SJSA1 (cell line): ENCODE data around the gene TMOD4. TPM values are rescaled to one million over a fixed set of nuclear protein-coding genes. Genes with fewer than 3 reads are reported as not detected.
"Not testable (repeated sequence)": the region's sequence is repeated elsewhere in the genome, so short reads cannot be mapped to it uniquely, and the experiment has no call there.

Experiments used
- DNase-seq, 2 experiments: peaks; one replicate each; pipeline ENCODE4 v3.0.0-alpha.2; 2015 to 2020; ENCODE audit warnings: low spot score in 2 of 2, low read depth in 1 of 2
- H3K27ac ChIP-seq: fragments of 250-450 bp; sonication (Bioruptor Pico); 2 replicates; pipeline ENCODE4 v1.5.1; 2020; ENCODE audit warnings: mild to moderate bottlenecking, moderate library complexity
- H3K27me3 ChIP-seq: fragments of 250-450 bp; sonication (Bioruptor Pico); replicated peaks from 2 replicates; pipeline ENCODE4 v1.5.1; 2020; ENCODE audit warnings: mild to moderate bottlenecking, moderate library complexity
- H3K36me3 ChIP-seq: fragments of 250-450 bp; sonication (Bioruptor Pico); 2 replicates; pipeline ENCODE4 v1.5.1; 2020; ENCODE audit warnings: mild to moderate bottlenecking
- H3K4me1 ChIP-seq: fragments of 250-450 bp; sonication (Bioruptor Pico); replicated peaks from 2 replicates; pipeline ENCODE4 v1.6.1; 2021; ENCODE audit warnings: mild to moderate bottlenecking
- H3K4me3 ChIP-seq: fragments of 250-450 bp; sonication (Bioruptor Pico); 2 replicates; pipeline ENCODE4 v1.5.1; 2020; ENCODE audit warnings: mild to moderate bottlenecking
- H3K9me3 ChIP-seq: fragments of 250-450 bp; sonication (Bioruptor Pico); replicated peaks from 2 replicates; pipeline ENCODE4 v1.5.1; 2020; ENCODE audit warnings: mild to moderate bottlenecking
- total RNA-seq: library from RNA; depleted of rRNA; stranded (reverse); fragments of >200 nt; shearing (Covaris generic); gene quantifications from 2 replicates; pipeline ENCODE4 v1.2.3, GENCODE V29; 2014

Gene TMOD4
- total RNA-seq, 1 experiment from 2014 or later = 1.2 TPM

DNA sequence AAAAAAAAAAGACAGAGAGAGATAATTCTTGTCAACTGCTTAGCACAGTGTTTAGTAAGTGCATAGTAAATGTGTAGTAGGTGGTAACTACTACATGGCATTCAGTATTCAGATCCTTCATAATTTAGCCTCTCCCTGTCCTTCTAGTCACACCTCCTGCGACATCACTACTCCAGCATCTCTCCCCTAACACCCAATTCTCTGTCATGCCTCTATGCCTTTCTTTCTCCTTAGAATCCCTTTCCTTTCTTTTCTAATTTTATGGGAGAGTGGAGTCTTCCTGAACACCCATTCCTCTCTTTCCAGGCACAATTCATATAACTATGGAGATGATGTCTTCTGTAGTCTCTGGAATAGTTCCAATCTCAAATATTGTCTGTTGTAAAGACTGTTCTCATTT lies 18.1 kb upstream of the TMOD4 start:
- Histone ChIP-seq H3K9me3 (no peaks in the 10 kb centered on the region), H3K36me3 (peaks cover 2% of the 10 kb centered on the region), H3K27ac (no peak overlapping the region), H3K27me3 (no peaks in the 10 kb centered on the region), H3K4me1 (peaks cover 27% of the 10 kb centered on the region), H3K4me3 (no peak overlapping the region)
- DNase-seq = no peak

DNA sequence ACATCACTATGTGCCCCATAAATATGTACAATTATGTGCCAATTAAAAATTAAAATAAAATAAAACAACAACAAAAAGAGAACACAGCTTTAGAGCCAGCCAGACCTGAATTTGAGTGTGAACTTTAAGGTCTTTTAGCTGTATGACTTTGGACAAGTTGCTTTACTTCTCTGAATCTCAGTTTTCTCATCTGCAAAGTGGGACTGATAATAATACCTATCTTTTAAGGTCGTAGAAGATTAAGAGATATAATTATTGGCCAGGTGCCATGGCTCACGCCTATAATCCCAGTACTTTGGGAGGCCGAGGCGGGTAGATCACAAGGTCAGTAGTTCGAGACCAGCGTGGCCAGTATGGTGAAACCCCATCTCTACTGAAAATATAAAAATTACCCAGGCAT lies 17.5 kb upstream of the TMOD4 start:
- no peak overlapping the region for H3K4me3 ChIP-seq
- no peak overlapping the region for H3K27ac ChIP-seq
- peaks cover 32% of the 10 kb centered on the region for H3K4me1 ChIP-seq
- no peak for DNase-seq
- no peaks in the 10 kb centered on the region for H3K9me3 ChIP-seq
- no peaks in the 10 kb centered on the region for H3K36me3 ChIP-seq
- H3K27me3 ChIP-seq = no peaks in the 10 kb centered on the region

DNA sequence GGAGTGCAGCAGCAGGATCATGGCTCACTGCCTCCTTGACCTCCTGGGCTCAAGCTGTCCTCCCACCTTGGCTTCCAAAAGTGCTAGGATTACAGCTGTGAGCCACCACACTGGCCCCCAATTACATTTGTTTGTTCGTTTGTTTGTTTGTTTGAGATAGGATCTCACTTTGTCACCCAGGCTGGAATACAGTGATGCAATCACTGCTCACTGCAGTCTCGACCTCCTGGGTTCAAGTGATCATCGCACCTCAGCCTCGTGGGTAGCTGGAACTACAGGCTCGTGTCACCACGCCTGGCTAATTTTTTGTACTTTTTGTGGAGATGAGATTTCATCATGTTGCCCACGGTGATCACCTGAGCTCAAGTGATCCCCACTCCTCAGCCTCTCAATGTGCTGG lies 16.3 kb upstream of the TMOD4 start:
- no peaks in the 10 kb centered on the region for H3K27me3 ChIP-seq
- DNase-seq = no peak
- no peaks in the 10 kb centered on the region for H3K36me3 ChIP-seq
- H3K9me3 ChIP-seq = no peaks in the 10 kb centered on the region
- peaks cover 26% of the 10 kb centered on the region for H3K4me1 ChIP-seq
- no peak overlapping the region for H3K4me3 ChIP-seq
- H3K27ac ChIP-seq = no peak overlapping the region

DNA sequence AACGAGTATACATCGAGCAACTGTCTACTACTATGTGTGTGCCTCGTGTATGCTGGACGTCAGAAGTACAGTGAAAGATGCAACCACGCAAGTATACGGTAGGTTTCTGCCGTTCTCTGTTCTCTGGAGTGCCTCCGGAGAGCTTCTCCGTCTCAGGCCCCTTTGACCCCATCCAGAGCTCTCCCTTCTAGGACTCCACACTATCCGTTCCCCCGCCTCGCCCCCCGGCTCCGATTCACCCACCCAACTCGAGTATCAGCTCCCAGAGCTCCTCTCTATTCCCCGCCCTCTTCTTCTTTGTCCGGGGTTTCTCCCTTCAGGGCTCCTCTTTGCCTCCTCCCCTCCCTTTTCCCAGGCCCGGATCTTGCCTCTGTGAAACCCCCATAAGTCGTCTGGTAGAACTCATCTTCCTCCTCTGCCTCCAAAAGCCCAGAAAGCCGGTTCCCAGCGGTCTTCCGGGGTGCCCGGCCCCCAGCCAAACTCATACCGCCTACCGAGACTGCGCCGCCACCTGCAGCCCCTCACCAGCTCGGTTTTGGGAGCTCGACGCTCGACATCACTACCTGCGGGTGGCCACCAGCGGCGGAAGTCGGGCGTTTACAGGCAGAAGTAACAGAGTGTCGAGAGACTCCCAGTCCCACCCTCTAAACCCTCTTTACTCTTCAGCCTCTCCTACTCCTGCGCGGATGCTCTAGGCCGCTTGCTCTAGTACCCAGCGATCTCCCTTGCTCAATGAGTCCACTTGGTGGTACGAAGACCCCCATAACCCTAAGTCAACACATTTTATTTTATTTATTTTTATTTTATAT lies 14.1 kb upstream of the TMOD4 start, which contains the start of gene VPS72:
TSS of gene VPS72 (minus strand) at position 561 of the 809 bp plus-strand sequence. CDS start at position 485, 76 bp downstream.
- peaks cover 19% of the 10 kb centered on the region; the same call in 1 of the 2 replicates for H3K4me1 ChIP-seq
- DNase-seq = peak; percentile 81 to 84
- no peaks in the 10 kb centered on the region for H3K27me3 ChIP-seq
- H3K9me3 ChIP-seq = no peaks in the 10 kb centered on the region
- peaks cover 12% of the 10 kb centered on the region for H3K36me3 ChIP-seq
- peak within 1 kb of the TSS; percentile 28; the same call in 1 of the 2 replicates for H3K27ac ChIP-seq
- H3K4me3 ChIP-seq = peak within 1 kb of the TSS; percentile 57

DNA sequence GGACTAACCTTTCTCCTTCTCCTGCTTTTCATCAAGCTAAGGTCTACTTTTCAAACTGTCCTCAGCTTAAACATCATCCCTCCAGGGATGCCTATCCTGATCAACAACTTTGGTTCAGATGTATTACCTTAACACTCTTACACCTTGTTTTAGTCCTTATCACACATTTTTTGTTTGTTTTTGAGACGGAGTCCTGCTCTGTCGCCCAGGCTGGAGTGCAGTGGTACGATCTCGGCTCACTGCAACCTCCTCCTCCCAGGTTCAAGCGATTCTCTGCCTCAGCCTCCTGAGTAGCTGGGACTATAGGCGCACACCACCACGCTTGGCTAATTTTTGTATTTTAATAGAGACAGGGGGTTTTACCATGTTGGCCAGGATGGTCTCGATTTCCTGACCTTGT lies 12.9 kb upstream of the TMOD4 start:
- Histone ChIP-seq H3K4me1 (peaks cover 14% of the 10 kb centered on the region; the same call in 1 of the 2 replicates), H3K36me3 (peaks cover 23% of the 10 kb centered on the region), H3K4me3 (peak overlapping the region; percentile 57; the same call in 1 of the 2 replicates)
- not testable (repeated sequence) for H3K27ac ChIP-seq, H3K27me3 ChIP-seq, DNase-seq, H3K9me3 ChIP-seq

DNA sequence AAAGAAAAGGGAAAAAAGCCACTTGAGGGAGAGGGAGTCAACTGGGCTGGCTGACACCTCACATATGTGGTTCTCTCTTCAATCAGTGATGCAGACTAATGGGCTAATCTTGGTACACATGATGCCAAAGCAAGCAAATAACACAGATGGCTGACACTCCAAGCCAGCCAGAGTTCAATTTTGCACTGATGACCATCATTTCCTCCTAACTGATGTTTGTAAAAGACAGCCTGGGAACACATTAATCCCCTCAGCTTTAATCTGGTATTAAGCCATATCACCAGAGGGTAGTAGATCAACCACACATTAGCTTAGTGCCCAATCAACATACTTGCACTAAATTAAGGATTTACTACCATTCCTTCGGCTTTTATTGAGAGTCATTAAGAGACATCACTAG lies 11.4 kb upstream of the TMOD4 start:
- DNase-seq = no peak
- no peak overlapping the region for H3K27ac ChIP-seq
- no peaks in the 10 kb centered on the region for H3K27me3 ChIP-seq

DNA sequence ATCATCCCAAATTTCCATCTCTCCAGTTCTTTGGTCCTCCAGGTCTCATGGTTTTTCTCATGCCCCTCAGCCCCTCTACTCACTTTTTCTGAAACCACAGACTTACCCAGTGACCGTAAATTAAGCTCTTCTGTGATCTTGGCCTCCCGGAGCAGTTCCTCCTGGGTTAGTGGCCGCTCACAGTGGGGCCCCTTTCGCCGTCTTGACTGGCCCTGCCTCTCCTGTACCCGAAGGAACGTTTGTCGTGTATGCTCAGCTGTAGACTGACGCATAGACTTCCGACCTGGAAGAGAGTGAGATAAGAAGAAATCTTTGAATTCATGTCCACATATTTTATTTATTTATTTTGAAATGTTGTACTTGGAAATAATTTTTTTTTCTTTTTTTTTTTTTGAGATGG lies 8.4 kb upstream of the TMOD4 start:
- no peak overlapping the region for H3K4me3 ChIP-seq
- peaks cover 61% of the 10 kb centered on the region for H3K36me3 ChIP-seq
- H3K9me3 ChIP-seq = no peaks in the 10 kb centered on the region
- H3K27ac ChIP-seq = no peak overlapping the region
- H3K4me1 ChIP-seq = 0 out of 2 replicates have a peak, but pooled peaks cover 9% of the 10 kb centered on the region
- H3K27me3 ChIP-seq = no peaks in the 10 kb centered on the region
- no peak for DNase-seq

More for the DNA sequence above, 11.4 kb upstream of the TMOD4 start:
- Histone ChIP-seq H3K4me1 (peaks cover 14% of the 10 kb centered on the region; the same call in 1 of the 2 replicates), H3K9me3 (no peaks in the 10 kb centered on the region), H3K36me3 (peaks cover 38% of the 10 kb centered on the region), H3K4me3 (no peak overlapping the region)

DNA sequence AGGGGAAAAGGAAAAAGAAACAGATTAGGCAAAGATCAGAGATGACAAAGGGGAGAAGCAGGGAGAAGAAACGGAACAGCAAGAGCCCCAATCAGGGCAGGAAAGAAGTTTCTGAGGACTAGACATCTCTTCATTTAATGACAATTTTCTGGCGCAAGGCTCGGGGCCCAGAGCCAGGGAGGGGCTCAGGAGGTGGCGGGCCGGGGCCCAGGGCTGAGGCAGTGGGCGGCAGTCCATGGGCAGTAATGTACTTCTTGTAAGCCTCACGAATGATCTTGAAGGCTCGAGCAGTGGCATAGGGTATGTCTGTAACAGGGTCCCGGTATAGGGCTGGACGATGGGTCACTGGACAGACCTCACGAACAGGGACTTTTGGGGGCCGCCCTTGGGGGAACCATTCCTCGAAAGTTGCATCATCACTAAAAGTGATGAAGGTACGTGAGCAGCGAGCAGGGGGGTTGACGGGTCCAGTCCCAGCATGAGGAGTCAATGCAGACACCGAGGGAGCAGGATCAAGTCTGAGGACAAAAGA lies 799 bp upstream of the TMOD4 start:
- no peaks in the 10 kb centered on the region for H3K4me1 ChIP-seq
- DNase-seq = no peak
- no peak overlapping the region for H3K4me3 ChIP-seq
- no peaks in the 10 kb centered on the region for H3K27me3 ChIP-seq
- no peak overlapping the region for H3K27ac ChIP-seq
- no peaks in the 10 kb centered on the region for H3K9me3 ChIP-seq
- H3K36me3 ChIP-seq = peaks cover 61% of the 10 kb centered on the region

DNA sequence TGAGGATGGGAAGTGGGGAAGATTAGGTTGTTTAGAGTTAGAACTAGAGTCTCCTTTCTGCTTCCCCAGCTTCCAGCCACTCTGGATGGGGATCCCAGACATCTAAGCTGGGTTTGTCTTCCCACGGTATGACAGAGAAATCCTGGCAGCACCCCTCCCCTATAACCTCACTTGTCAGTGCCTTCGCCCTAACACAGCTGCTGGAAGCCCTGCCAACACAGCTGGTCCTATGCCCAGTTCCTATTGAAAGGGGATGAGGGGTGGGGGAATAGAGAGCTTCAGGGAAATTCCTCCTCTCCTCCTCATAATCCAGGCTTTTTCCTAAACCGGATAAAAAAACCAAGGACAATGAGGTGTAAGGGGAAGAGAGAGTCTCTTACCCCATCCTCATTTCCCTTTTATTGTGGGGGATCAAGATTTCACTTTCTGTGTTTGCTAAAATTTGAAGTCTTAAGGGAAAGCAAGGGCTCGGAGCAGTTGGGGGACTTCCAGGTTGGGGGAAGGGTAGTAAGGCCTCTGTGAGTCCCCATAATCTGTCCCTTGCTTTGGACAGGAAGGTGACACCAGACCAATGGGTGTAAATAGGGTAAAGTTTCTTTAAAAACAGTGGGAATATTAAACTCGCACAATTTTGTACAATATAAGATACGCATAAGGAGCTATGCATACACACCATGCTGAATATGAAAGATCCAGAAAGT lies 590 bp downstream of the TMOD4 start:
- H3K36me3 ChIP-seq = peaks cover 57% of the 10 kb centered on the region
- no peak for DNase-seq
- H3K9me3 ChIP-seq = no peaks in the 10 kb centered on the region
- H3K4me3 ChIP-seq = no peak overlapping the region
- no peaks in the 10 kb centered on the region for H3K4me1 ChIP-seq
- H3K27ac ChIP-seq = no peak overlapping the region
- no peaks in the 10 kb centered on the region for H3K27me3 ChIP-seq

DNA sequence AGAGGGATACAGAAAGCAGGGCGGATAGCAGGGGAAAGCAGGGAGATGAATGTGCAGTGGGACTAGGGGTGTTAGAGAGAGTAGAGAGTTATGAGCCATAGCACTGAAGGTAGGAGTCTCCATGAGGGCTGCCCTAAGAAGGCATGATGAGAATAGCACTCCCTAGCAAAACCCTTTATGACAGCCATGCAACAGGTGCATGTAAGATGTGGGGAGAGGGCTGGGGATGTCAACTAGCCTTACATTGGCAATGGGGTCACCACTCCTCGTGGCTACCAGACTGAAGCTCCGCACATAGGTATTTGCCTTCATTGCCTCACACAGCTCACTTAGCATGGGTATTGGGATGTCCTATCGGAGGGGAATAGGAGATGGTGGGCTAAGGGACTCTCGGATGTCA lies 4.6 kb downstream of the TMOD4 start:
- H3K9me3 ChIP-seq = no peaks in the 10 kb centered on the region
- H3K27me3 ChIP-seq = no peaks in the 10 kb centered on the region
- no peak for DNase-seq
- no peak overlapping the region for H3K4me3 ChIP-seq
- H3K36me3 ChIP-seq = peaks cover 56% of the 10 kb centered on the region
- H3K4me1 ChIP-seq = peaks cover 9% of the 10 kb centered on the region
- H3K27ac ChIP-seq = no peak overlapping the region

DNA sequence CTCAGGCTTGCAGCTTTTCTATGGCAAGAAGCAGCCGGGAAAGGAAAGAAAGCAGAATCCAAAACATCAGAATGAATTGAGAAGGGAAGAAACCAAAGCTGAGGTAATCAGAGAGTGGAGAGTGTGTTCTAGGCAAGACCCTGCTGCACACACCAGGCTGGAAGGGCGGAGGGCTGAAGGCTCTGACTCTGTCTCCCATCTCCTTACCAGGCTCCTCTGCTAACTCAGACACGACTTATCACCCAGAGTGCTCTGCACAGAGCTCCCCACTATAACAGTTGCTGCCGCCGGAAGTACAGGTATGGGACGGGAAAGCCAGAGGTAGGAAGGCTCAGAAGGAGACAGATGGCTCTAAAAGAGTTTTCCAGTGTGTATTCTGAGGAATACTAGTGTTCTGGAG lies 8.7 kb downstream of the TMOD4 start:
- peak overlapping the region; percentile 51 for H3K4me3 ChIP-seq
- H3K9me3 ChIP-seq = no peaks in the 10 kb centered on the region
- H3K4me1 ChIP-seq = peaks cover 19% of the 10 kb centered on the region
- peaks cover 45% of the 10 kb centered on the region for H3K36me3 ChIP-seq
- no peak overlapping the region for H3K27ac ChIP-seq
- DNase-seq = no peak
- no peaks in the 10 kb centered on the region for H3K27me3 ChIP-seq

DNA sequence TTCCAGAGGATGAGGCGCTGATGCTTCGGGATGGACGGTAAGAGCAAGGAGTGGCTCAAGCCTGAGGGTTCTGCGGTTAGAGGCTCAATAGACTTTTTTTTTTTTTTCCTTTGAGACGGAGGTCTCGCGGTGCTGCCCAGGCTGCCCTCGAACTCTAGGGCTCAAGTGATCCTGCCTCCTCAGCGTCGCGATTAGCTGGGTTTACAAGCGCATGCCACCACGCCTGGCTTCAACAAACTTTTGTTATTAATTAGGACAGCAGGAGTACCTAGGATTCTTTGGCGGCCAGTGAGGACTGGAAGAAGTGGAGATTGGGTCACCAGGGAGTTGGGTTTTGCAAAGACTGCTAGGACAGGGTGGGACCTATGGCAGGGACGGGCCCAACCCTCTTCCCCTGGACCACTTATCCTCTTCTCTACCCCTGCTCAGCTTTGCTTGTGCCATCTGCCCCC lies 9.2 kb downstream of the TMOD4 start:
- H3K27me3 ChIP-seq = no peaks in the 10 kb centered on the region
- peak in 1 of 2 experiments; percentile 77 for DNase-seq
- peak overlapping the region; percentile 36 for H3K27ac ChIP-seq
- H3K4me1 ChIP-seq = peaks cover 19% of the 10 kb centered on the region
- no peaks in the 10 kb centered on the region for H3K9me3 ChIP-seq
- peak overlapping the region; percentile 51 for H3K4me3 ChIP-seq
- H3K36me3 ChIP-seq = peaks cover 47% of the 10 kb centered on the region

DNA sequence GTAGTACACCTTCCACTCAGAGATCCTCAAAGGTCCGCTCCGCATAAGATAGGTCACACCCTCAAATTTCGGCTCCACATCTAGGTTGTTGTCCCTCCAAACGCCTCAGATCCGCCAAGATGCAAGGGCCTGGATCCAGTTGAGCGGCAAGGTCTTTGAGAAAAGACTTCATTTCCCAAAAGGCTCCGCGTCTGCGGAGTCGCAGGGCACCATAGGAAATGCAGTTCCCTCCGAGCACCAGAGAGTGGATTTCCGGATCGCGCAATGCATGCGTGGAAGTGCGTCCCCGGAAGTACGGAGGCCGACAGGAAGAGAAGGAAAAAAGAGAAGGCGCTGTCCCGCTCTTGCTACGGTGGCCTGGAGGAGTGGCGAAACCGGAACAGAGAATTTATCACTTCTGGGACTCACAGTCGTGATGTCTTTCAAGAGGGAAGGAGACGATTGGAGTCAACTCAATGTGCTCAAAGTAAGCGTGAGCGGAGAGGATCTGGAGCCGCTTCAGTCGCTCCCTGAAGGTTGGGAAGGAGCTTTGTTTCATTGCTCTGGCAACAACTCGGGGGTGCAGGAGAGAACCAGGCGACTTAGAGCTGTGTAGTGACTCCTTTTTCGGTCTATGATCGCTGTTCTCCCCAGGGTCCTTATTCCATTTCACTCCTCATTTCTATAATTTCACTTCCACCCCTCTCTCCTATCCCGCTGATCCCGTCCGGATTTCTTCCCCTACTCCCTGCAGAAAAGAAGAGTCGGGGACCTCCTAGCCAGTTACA lies 9.9 kb downstream of the TMOD4 start, which contains the start of the genes LYSMD1 and SCNM1:
TSS of gene LYSMD1 (minus strand) at position 165 of the 767 bp plus-strand sequence. CDS start 644 bp downstream, outside the sequence.
TSS of gene SCNM1 (plus strand) at position 407 of the 767 bp plus-strand sequence. CDS start at position 416, 9 bp downstream.
- no peaks in the 10 kb centered on the region for H3K27me3 ChIP-seq
- H3K4me3 ChIP-seq = peak within 1 kb of the TSS; percentile 51

More for the DNA sequence above, 9.9 kb downstream of the TMOD4 start, which contains the start of the genes LYSMD1 and SCNM1:
- peaks cover 53% of the 10 kb centered on the region for H3K36me3 ChIP-seq
- no peaks in the 10 kb centered on the region for H3K9me3 ChIP-seq
- peak; percentile 97 to 98 for DNase-seq
- H3K27ac ChIP-seq = peak within 1 kb of the TSS; percentile 36
- peaks cover 19% of the 10 kb centered on the region for H3K4me1 ChIP-seq
